Activated naive CD4-positive, alpha-beta T cell treated with anti-CD3 and anti-CD28 coated beads, Interleukin-2, amount 50 U/mL, for 24 hours (primary cell): Measurements from ENCODE around the gene VSIR.
A peak's percentile ranks its signal among the peaks of the same experiment; 100 is the strongest.

Experiments used
- H3K27ac Mint-ChIP-seq: one replicate; pipeline ENCODE4 v1.8.0; 2021; ENCODE audit warnings: mild to moderate bottlenecking, mixed read lengths
- H3K27me3 Mint-ChIP-seq: one replicate; pipeline ENCODE4 v1.8.0; 2021; ENCODE audit warnings: mixed read lengths
- H3K36me3 Mint-ChIP-seq: one replicate; pipeline ENCODE4 v1.8.0; 2021; ENCODE audit warnings: mixed read lengths
- H3K4me1 Mint-ChIP-seq: one replicate; pipeline ENCODE4 v1.8.0; 2021; ENCODE audit warnings: mixed read lengths
- H3K4me3 Mint-ChIP-seq: one replicate; pipeline ENCODE4 v1.8.0; 2021; ENCODE audit warnings: mild to moderate bottlenecking, mixed read lengths
- H3K9me3 Mint-ChIP-seq: one replicate; pipeline ENCODE4 v1.8.0; 2021; ENCODE audit warnings: mixed read lengths

VSIR gene

DNA sequence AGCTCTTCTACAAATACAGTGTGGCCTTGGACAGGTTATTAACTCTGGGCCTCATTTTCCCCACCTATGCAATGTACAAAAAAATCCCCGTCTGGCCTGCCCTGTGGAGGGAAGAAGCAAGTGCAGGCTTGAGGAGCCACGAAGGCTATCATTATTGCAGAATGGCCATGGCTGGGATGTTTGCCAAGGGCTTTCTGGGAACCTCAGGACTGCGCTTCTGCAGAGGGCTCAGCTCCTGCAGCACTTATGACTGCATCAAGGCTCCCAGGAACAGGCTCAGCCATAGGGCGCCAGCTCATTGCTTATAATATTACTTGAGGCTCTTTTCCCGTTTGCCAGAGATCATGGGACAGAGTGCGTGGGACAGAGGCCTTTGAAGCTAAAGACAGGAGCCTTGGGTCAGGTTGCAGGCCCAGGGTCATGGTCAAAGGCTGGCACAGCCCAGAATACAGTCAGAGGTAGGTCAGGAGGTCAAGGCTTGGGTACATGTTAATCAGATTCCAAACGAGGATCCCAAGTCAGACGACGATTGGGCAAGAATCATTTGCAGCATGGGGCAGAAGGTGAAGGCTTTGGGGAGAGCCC lies 33.2 kb downstream of the VSIR start:
- no peaks in the 10 kb centered on the region for H3K27me3 Mint-ChIP-seq
- peak overlapping the region; percentile 51 for H3K4me3 Mint-ChIP-seq
- H3K27ac Mint-ChIP-seq: peak overlapping the region; percentile 99
- H3K4me1 Mint-ChIP-seq: peaks cover 100% of the 10 kb centered on the region
- H3K36me3 Mint-ChIP-seq: peaks cover 2% of the 10 kb centered on the region
- H3K9me3 Mint-ChIP-seq: no peaks in the 10 kb centered on the region

DNA sequence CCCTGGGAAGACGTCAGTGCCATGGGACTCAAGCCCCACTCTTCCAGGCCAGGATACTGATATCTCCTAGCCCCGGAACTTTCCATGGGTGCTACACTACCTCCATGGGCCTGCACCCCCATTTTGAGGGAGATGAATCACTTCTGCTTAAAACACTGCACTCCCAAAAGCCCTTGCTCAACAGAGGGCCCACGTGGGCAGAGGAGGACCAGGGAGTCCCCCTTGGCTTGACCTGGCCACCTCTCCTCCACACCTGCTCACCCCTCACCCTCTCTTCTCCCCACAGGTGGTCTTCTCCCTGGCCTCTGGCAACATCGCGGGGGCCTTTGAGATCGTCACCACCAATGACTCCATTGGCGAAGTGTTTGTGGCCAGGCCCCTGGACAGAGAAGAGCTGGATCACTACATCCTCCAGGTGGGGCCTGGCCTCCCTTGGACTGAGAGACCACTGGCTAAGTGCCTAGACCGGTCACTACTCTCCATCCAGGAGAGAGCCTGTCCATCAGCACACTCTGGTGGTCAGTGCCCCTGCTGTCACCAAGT lies 33.9 kb downstream of the VSIR start:
- Mint-ChIP-seq H3K36me3 (peaks cover 2% of the 10 kb centered on the region), H3K4me1 (peaks cover 100% of the 10 kb centered on the region), H3K4me3 (peak overlapping the region; percentile 51), H3K27ac (peak overlapping the region; percentile 99), H3K27me3 (no peaks in the 10 kb centered on the region), H3K9me3 (no peaks in the 10 kb centered on the region)

GRCh38 chr10:71737834-71738197 lies 35.5 kb downstream of the VSIR start:
- Mint-ChIP-seq H3K4me3 (peak overlapping the region; percentile 20), H3K36me3 (peaks cover 5% of the 10 kb centered on the region)

DNA sequence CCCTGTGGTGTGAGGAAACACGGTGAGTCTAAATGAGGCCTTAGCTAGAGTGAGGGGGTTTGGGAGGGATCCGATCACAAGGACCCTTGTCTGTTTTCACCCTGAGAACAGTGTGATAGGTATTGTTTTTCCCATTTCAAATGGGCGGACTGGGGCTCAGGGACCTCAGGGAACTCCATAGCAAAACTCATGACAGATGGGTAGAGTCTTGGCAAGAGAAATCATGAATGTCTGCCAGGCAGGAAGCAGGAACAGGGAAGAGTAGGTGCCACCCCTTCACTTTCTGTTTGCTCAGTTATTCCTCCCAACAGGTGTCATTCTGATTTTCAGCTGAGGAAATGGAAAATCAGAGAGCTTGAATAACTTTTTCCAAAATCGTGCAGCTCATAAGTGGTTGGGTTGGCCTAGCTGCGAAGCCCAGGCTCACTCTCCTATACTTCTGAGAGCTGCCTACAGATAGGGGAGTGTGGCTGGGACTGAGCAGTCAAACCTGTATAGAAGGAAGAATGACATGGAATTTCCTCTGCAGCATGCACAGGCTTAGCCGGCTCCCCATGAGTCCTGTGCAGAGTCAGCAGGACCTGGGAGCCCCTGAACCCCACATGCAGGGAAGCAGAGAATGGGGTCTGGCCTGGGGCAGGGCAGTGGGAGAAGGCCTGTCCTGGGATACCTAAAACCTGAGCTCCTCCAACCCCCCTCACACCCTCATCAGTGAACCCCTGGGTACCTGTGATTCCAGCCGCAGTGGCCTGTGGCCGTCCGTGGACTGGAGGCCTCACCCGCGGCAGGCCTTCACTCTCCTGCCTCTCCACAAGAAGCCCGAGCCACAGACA lies 36.1 kb downstream of the VSIR start:
- no peaks in the 10 kb centered on the region for H3K9me3 Mint-ChIP-seq
- peaks cover 6% of the 10 kb centered on the region for H3K36me3 Mint-ChIP-seq
- H3K27me3 Mint-ChIP-seq: no peaks in the 10 kb centered on the region
- H3K4me1 Mint-ChIP-seq: peaks cover 98% of the 10 kb centered on the region
- H3K4me3 Mint-ChIP-seq: peak overlapping the region; percentile 20
- peak overlapping the region; percentile 93 for H3K27ac Mint-ChIP-seq

More at GRCh38 chr10:71737834-71738197, 35.5 kb downstream of the VSIR start:
- Mint-ChIP-seq H3K9me3 (no peaks in the 10 kb centered on the region), H3K27me3 (no peaks in the 10 kb centered on the region), H3K27ac (peak overlapping the region; percentile 93), H3K4me1 (peaks cover 98% of the 10 kb centered on the region)

DNA sequence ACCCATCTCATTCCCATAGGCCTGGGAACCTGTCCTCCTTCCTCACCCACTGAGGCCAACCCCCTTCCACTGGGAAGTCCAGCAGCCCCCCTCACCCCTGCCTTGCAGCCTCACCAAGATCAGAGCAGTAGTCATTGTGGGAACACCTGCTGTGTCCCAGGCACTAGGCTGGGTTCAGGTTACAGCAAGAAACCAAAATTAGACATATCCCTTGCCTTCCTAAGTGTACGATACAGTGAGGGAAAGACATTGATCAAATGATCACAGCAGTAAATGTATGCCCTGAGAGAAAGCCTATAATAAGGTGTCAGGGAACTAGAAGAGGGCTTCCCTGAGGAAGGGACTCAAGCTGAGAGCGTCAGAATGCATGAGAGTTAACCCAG lies 36.8 kb downstream of the VSIR start:
- Mint-ChIP-seq H3K4me3 (peak overlapping the region; percentile 20), H3K27ac (peak overlapping the region; percentile 93), H3K36me3 (peaks cover 6% of the 10 kb centered on the region), H3K9me3 (no peaks in the 10 kb centered on the region), H3K4me1 (peaks cover 98% of the 10 kb centered on the region), H3K27me3 (no peaks in the 10 kb centered on the region)

GRCh38 chr10:71735709-71736569 lies 37.4 kb downstream of the VSIR start:
- peaks cover 6% of the 10 kb centered on the region for H3K36me3 Mint-ChIP-seq

DNA sequence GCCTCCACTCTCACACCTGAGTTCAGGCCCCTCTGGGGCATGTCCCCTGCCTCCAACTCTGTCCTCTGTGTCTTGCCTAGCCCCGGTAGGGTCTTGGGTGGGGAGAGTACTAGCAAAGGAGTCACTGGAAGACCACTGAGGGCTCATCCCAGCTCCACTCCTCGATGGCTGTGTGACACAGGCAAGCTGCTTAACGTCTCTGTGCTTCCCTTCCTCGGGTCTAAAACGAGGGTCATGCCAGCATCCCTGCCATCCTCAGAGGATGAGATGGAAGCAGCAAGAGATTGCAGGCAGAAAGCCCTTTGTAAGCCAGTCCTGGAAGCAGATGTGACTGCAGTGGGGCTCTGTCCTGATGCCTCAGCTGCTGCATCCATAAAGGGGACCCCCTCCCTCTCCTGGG lies 38.5 kb downstream of the VSIR start:
- Mint-ChIP-seq H3K36me3 (peaks cover 6% of the 10 kb centered on the region), H3K4me1 (peaks cover 97% of the 10 kb centered on the region), H3K27me3 (no peaks in the 10 kb centered on the region), H3K4me3 (peak overlapping the region; percentile 11), H3K27ac (peak overlapping the region; percentile 93), H3K9me3 (no peaks in the 10 kb centered on the region)

More at GRCh38 chr10:71735709-71736569, 37.4 kb downstream of the VSIR start:
- peaks cover 98% of the 10 kb centered on the region for H3K4me1 Mint-ChIP-seq
- H3K4me3 Mint-ChIP-seq: peak overlapping the region; percentile 20
- H3K9me3 Mint-ChIP-seq: no peaks in the 10 kb centered on the region
- peak overlapping the region; percentile 93 for H3K27ac Mint-ChIP-seq
- H3K27me3 Mint-ChIP-seq: no peaks in the 10 kb centered on the region

DNA sequence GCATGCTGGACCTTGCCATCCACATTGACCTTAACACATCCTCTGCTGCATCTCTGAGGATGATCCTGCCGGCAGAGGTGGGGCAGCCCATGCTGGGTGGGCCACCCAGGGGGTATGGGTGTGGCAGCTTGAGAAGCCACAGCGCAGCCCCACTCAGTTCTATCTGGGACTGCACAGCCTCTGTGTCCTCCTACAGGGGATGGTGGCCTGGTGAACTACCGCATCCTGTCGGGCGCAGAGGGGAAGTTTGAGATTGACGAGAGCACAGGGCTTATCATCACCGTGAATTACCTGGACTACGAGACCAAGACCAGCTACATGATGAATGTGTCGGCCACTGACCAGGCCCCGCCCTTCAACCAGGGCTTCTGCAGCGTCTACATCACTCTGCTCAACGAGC lies 41.5 kb downstream of the VSIR start:
- Mint-ChIP-seq H3K36me3 (peaks cover 5% of the 10 kb centered on the region), H3K4me3 (no peak overlapping the region), H3K27me3 (no peaks in the 10 kb centered on the region), H3K9me3 (no peaks in the 10 kb centered on the region), H3K4me1 (peaks cover 93% of the 10 kb centered on the region), H3K27ac (peak overlapping the region; percentile 92)

- peak overlapping the region; percentile 1 for H3K4me3 Mint-ChIP-seq
- peaks cover 94% of the 10 kb centered on the region for H3K4me1 Mint-ChIP-seq
- H3K9me3 Mint-ChIP-seq: no peaks in the 10 kb centered on the region
- H3K27ac Mint-ChIP-seq: peak overlapping the region; percentile 99
- peaks cover 5% of the 10 kb centered on the region for H3K36me3 Mint-ChIP-seq
- H3K27me3 Mint-ChIP-seq: no peaks in the 10 kb centered on the region
These were observed 44.1 kb downstream of the VSIR start for GRCh38 chr10:71729161-71729636.

- Mint-ChIP-seq H3K27ac (peak overlapping the region; percentile 99), H3K4me3 (peak overlapping the region; percentile 77), H3K27me3 (no peaks in the 10 kb centered on the region), H3K4me1 (peaks cover 92% of the 10 kb centered on the region), H3K9me3 (no peaks in the 10 kb centered on the region), H3K36me3 (peaks cover 3% of the 10 kb centered on the region)
These were observed 45.3 kb downstream of the VSIR start for GRCh38 chr10:71727738-71728737.

DNA sequence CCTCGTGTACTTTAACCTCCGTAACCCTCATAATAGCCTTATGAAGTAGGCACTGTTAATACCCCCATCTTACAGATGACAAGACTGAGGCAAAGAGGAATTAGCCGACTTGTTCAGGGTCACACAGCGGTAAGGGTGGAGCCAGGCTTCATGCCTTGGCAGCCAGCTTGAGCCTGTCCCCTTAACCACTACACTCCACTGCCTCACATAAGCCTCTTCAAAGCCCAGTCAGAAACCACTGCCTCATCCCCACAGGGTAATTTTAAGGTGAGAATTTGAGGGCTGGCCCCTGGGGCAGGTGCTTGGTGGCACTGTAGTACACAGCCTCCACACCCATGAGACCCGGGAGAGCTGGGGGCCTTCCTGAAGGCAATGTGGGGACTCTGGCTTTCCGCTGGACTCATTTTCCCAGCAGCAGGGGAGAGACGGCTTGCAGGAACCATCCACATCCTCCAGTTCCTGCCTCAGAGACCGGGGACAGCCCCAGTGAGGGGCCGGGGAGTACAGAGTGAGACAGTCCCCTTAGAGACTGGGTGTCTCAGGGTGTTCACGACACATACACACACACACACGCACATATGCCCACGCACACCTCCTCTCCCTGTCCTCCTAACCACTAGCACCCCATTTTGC lies 46.1 kb downstream of the VSIR start:
- H3K36me3 Mint-ChIP-seq: no peaks in the 10 kb centered on the region
- H3K4me1 Mint-ChIP-seq: peaks cover 90% of the 10 kb centered on the region
- no peaks in the 10 kb centered on the region for H3K9me3 Mint-ChIP-seq
- peak overlapping the region; percentile 99 for H3K27ac Mint-ChIP-seq
- H3K27me3 Mint-ChIP-seq: no peaks in the 10 kb centered on the region
- peak overlapping the region; percentile 77 for H3K4me3 Mint-ChIP-seq

DNA sequence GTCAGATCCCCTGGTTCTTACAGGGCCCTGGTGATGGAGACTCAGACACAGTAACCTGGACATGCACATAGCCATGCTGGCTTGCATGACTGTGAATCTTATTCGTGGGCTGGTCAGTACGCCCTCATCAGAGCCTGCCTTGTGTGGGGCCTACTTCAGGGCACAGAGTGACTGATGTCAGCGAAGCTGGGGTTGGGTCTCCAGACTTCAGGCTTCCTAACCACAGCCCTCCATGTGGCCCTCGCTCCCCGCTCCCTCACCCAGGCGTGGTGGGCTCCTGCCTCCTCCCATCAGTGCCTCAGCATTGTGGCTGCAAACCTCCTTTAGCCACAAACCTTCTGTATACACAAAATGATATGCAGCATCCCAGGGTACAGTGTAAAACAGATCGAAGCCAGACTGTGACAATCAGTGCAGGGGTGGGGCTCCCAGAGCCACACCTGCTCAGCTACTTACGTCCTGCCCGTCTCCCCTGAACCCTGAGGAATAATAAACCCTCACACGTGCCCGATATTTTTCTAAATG lies 46.7 kb downstream of the VSIR start:
- no peaks in the 10 kb centered on the region for H3K27me3 Mint-ChIP-seq
- H3K4me1 Mint-ChIP-seq: peaks cover 90% of the 10 kb centered on the region
- H3K27ac Mint-ChIP-seq: peak overlapping the region; percentile 99
- peak overlapping the region; percentile 77 for H3K4me3 Mint-ChIP-seq
- H3K9me3 Mint-ChIP-seq: no peaks in the 10 kb centered on the region
- no peaks in the 10 kb centered on the region for H3K36me3 Mint-ChIP-seq

GRCh38 chr10:71725998-71726579 lies 47.2 kb downstream of the VSIR start:
- Mint-ChIP-seq H3K9me3 (no peaks in the 10 kb centered on the region), H3K4me3 (peak overlapping the region; percentile 77), H3K36me3 (no peaks in the 10 kb centered on the region)

More at GRCh38 chr10:71725998-71726579, 47.2 kb downstream of the VSIR start:
- H3K27ac Mint-ChIP-seq: peak overlapping the region; percentile 99
- H3K27me3 Mint-ChIP-seq: no peaks in the 10 kb centered on the region
- H3K4me1 Mint-ChIP-seq: peaks cover 90% of the 10 kb centered on the region
